ENCODE data around the gene ZNF723. TPM values are rescaled to one million over a fixed set of nuclear protein-coding genes. Genes with fewer than 3 reads are reported as not detected.
"Not testable (repeated sequence)": the region's sequence is repeated elsewhere in the genome, so short reads cannot be mapped to it uniquely, and the experiment has no call there.

The ZNF723 gene
- total RNA-seq, 1 donor from 2014 or later = not detected

- H3K27ac Mint-ChIP-seq (ENCODE audit: unreplicated experiment) = no peak overlapping the region
- H3K36me3 Mint-ChIP-seq (ENCODE audit: unreplicated experiment) = no peaks in the 10 kb centered on the region
- H3K27me3 Mint-ChIP-seq (ENCODE audit: unreplicated experiment) = no peaks in the 10 kb centered on the region
- peaks cover 24% of the 10 kb centered on the region for H3K9me3 Mint-ChIP-seq (ENCODE audit: unreplicated experiment)
- no peak overlapping the region for H3K4me3 Mint-ChIP-seq (ENCODE audit: unreplicated experiment)
- no peak for TF ChIP-seq CTCF (IDR thresholded peaks at IDR 0.05)
- peak; percentile 83 for DNase-seq (ENCODE audit: extremely low spot score, unreplicated experiment)
- H3K4me1 Mint-ChIP-seq (ENCODE audit: unreplicated experiment) = no peaks in the 10 kb centered on the region
Measured at GRCh38 chr19:22807061-22807835, 24.8 kb upstream of the ZNF723 start.

- Mint-ChIP-seq H3K27me3 (ENCODE audit: unreplicated experiment) (no peaks in the 10 kb centered on the region), H3K36me3 (ENCODE audit: unreplicated experiment) (no peaks in the 10 kb centered on the region), H3K9me3 (ENCODE audit: unreplicated experiment) (peaks cover 56% of the 10 kb centered on the region), H3K4me3 (ENCODE audit: unreplicated experiment) (no peak overlapping the region), H3K4me1 (ENCODE audit: unreplicated experiment) (no peaks in the 10 kb centered on the region), H3K27ac (ENCODE audit: unreplicated experiment) (no peak overlapping the region)
- DNase-seq (ENCODE audit: extremely low spot score, unreplicated experiment) = peak; percentile 4
- no peak for TF ChIP-seq CTCF (IDR thresholded peaks at IDR 0.05)
Measured at GRCh38 chr19:22814124-22814523, 18.0 kb upstream of the ZNF723 start.

GRCh38 chr19:22831211-22831610 is 880 bp upstream of the ZNF723 start:
- Mint-ChIP-seq H3K4me1 (ENCODE audit: unreplicated experiment) (no peaks in the 10 kb centered on the region), H3K36me3 (ENCODE audit: unreplicated experiment) (peaks cover 2% of the 10 kb centered on the region)

GRCh38 chr19:22857713-22858320 is 25.7 kb downstream of the ZNF723 start:
- not testable (repeated sequence) for H3K27me3 Mint-ChIP-seq (ENCODE audit: unreplicated experiment); DNase-seq (ENCODE audit: extremely low spot score, unreplicated experiment); H3K27ac Mint-ChIP-seq (ENCODE audit: unreplicated experiment); H3K36me3 Mint-ChIP-seq (ENCODE audit: unreplicated experiment); H3K4me3 Mint-ChIP-seq (ENCODE audit: unreplicated experiment); H3K4me1 Mint-ChIP-seq (ENCODE audit: unreplicated experiment)
- H3K9me3 Mint-ChIP-seq (ENCODE audit: unreplicated experiment) = peaks cover 30% of the 10 kb centered on the region

More at GRCh38 chr19:22831211-22831610, 880 bp upstream of the ZNF723 start:
- H3K4me3 Mint-ChIP-seq (ENCODE audit: unreplicated experiment) = no peak overlapping the region
- DNase-seq (ENCODE audit: extremely low spot score, unreplicated experiment) = peak; percentile 56
- no peaks in the 10 kb centered on the region for H3K27me3 Mint-ChIP-seq (ENCODE audit: unreplicated experiment)
- H3K9me3 Mint-ChIP-seq (ENCODE audit: unreplicated experiment) = peaks cover 19% of the 10 kb centered on the region
- no peak overlapping the region for H3K27ac Mint-ChIP-seq (ENCODE audit: unreplicated experiment)
- TF ChIP-seq CTCF (IDR thresholded peaks at IDR 0.05) = no peak

- DNase-seq (ENCODE audit: extremely low spot score, unreplicated experiment) = no peak
- Mint-ChIP-seq H3K27ac (ENCODE audit: unreplicated experiment) (no peak overlapping the region), H3K36me3 (ENCODE audit: unreplicated experiment) (no peaks in the 10 kb centered on the region), H3K4me1 (ENCODE audit: unreplicated experiment) (no peaks in the 10 kb centered on the region), H3K9me3 (ENCODE audit: unreplicated experiment) (peaks cover 47% of the 10 kb centered on the region), H3K4me3 (ENCODE audit: unreplicated experiment) (no peak overlapping the region), H3K27me3 (ENCODE audit: unreplicated experiment) (no peaks in the 10 kb centered on the region)
- TF ChIP-seq CTCF (IDR thresholded peaks at IDR 0.05) = no peak
Measured at GRCh38 chr19:22882797-22883196, 50.7 kb downstream of the ZNF723 start.

Data from osteocyte (in vitro differentiated cells).